Loucy (cell line): Measurements from ENCODE around the gene MAP4K2.

ENCODE experiments used
- H2AFZ ChIP-seq: fragments of 200-600 bp; sonication (generic); 2 replicates; pipeline ENCODE4 v1.6.0; 2016; ENCODE audit warnings: antibody characterized with exemption, mild to moderate bottlenecking, low read length, moderate library complexity
- H3F3A ChIP-seq: fragments of 200-600 bp; 2 replicates; pipeline ENCODE4 v1.6.0; 2016; ENCODE audit warnings: antibody characterized with exemption, low read depth, mild to moderate bottlenecking
- H3K27me3 ChIP-seq: fragments of 200-600 bp; sonication (generic); 2 replicates; pipeline ENCODE4 v1.6.1; 2014; ENCODE audit warnings: low read length, mild to moderate bottlenecking; ENCODE audit not compliant: insufficient read depth, poor library complexity, severe bottlenecking
- H3K36me3 ChIP-seq: fragments of 200-600 bp; sonication (generic); 2 replicates; pipeline ENCODE4 v1.6.1; 2016; ENCODE audit warnings: low read length; ENCODE audit not compliant: insufficient read depth
- H3K4me1 ChIP-seq: fragments of 200-600 bp; sonication (generic); 2 replicates; pipeline ENCODE4 v1.5.1; 2014; ENCODE audit warnings: low read length, mild to moderate bottlenecking; ENCODE audit not compliant: insufficient read depth, poor library complexity, severe bottlenecking
- H3K4me2 ChIP-seq: fragments of 200-600 bp; sonication (generic); 2 replicates; pipeline ENCODE4 v1.6.0; 2014; ENCODE audit warnings: antibody characterized with exemption, low read length, low read depth, mild to moderate bottlenecking; ENCODE audit not compliant: poor library complexity, severe bottlenecking
- H3K4me3 ChIP-seq: fragments of 200-600 bp; sonication (generic); 2 replicates; pipeline ENCODE4 v1.5.1; 2014; ENCODE audit warnings: low read length, mild to moderate bottlenecking, mixed read lengths; ENCODE audit not compliant: poor library complexity, severe bottlenecking
- H3K79me2 ChIP-seq: fragments of 200-600 bp; sonication (generic); 2 replicates; pipeline ENCODE4 v1.6.1; 2014; ENCODE audit warnings: low read length; ENCODE audit not compliant: insufficient read depth
- H3K9ac ChIP-seq: fragments of 200-600 bp; sonication (generic); 2 replicates; pipeline ENCODE4 v1.6.0; 2014; ENCODE audit warnings: mild to moderate bottlenecking, low read depth, low read length, moderate library complexity; ENCODE audit not compliant: poor library complexity, severe bottlenecking
- H3K9me2 ChIP-seq: fragments of 200-600 bp; sonication (generic); replicated peaks from 2 replicates; pipeline ENCODE4 v1.6.1; 2016; ENCODE audit warnings: low read depth, low read length, mixed read lengths
- H3K9me3 ChIP-seq: fragments of 200-600 bp; sonication (generic); 2 replicates; pipeline ENCODE4 v1.6.1; 2014; ENCODE audit warnings: mild to moderate bottlenecking, antibody characterized with exemption, low read length, low read depth; ENCODE audit not compliant: insufficient read depth
- H4K20me1 ChIP-seq: fragments of 200-600 bp; sonication (generic); 2 replicates; pipeline ENCODE4 v1.6.0; 2014; ENCODE audit warnings: antibody characterized with exemption, low read length, mild to moderate bottlenecking; ENCODE audit not compliant: insufficient read depth, poor library complexity, severe bottlenecking
- CTCF ChIP-seq: fragments of 200-600 bp; sonication (generic); conservative IDR thresholded peaks from 2 replicates; pipeline ENCODE4 v1.5.1; 2014; ENCODE audit warnings: mild to moderate bottlenecking, antibody characterized with exemption, low read length
- EZH2phosphoT487 ChIP-seq: fragments of 200-600 bp; IDR thresholded peaks from 2 replicates; pipeline ENCODE4 v1.6.1; 2018; ENCODE audit warnings: antibody characterized with exemption, mild to moderate bottlenecking, moderate library complexity, borderline replicate concordance

The MAP4K2 gene

GRCh38 chr11:64836448-64837072 lies 33.5 kb upstream of the MAP4K2 start:
- H2AFZ ChIP-seq: no peak overlapping the region
- no peaks in the 10 kb centered on the region for H3F3A ChIP-seq
- H3K36me3 ChIP-seq: no peaks in the 10 kb centered on the region
- peaks cover 6% of the 10 kb centered on the region for H3K4me1 ChIP-seq
- H3K79me2 ChIP-seq: no peaks in the 10 kb centered on the region
- no peaks in the 10 kb centered on the region for H3K27me3 ChIP-seq
- no peak overlapping the region for H3K4me3 ChIP-seq
- no peaks in the 10 kb centered on the region for H3K9me2 ChIP-seq
- H3K9ac ChIP-seq: no peak overlapping the region
- TF ChIP-seq CTCF (no peak), EZH2phosphoT487 (no peak)
- H3K9me3 ChIP-seq: no peaks in the 10 kb centered on the region
- peak overlapping the region; percentile 20 for H3K4me2 ChIP-seq
- H4K20me1 ChIP-seq: no peaks in the 10 kb centered on the region

GRCh38 chr11:64835616-64836447 lies 32.8 kb upstream of the MAP4K2 start:
- H3K27me3 ChIP-seq: no peaks in the 10 kb centered on the region
- H2AFZ ChIP-seq: no peak overlapping the region
- H3K79me2 ChIP-seq: no peaks in the 10 kb centered on the region
- no peak overlapping the region for H3K4me2 ChIP-seq
- H3K9ac ChIP-seq: no peak overlapping the region
- peaks cover 6% of the 10 kb centered on the region for H3K4me1 ChIP-seq
- H4K20me1 ChIP-seq: no peaks in the 10 kb centered on the region
- no peaks in the 10 kb centered on the region for H3F3A ChIP-seq
- no peaks in the 10 kb centered on the region for H3K9me3 ChIP-seq
- H3K9me2 ChIP-seq: no peaks in the 10 kb centered on the region
- no peak for TF ChIP-seq EZH2phosphoT487
- TF ChIP-seq CTCF: no peak
- no peaks in the 10 kb centered on the region for H3K36me3 ChIP-seq
- no peak overlapping the region for H3K4me3 ChIP-seq

GRCh38 chr11:64834723-64835615 lies 32.0 kb upstream of the MAP4K2 start:
- H3F3A ChIP-seq: no peaks in the 10 kb centered on the region
- H3K4me2 ChIP-seq: no peak overlapping the region
- peaks cover 6% of the 10 kb centered on the region for H3K4me1 ChIP-seq
- H3K9ac ChIP-seq: no peak overlapping the region
- no peak overlapping the region for H2AFZ ChIP-seq
- H3K36me3 ChIP-seq: no peaks in the 10 kb centered on the region
- H3K27me3 ChIP-seq: no peaks in the 10 kb centered on the region
- no peak for TF ChIP-seq CTCF
- TF ChIP-seq EZH2phosphoT487: no peak
- no peaks in the 10 kb centered on the region for H3K9me2 ChIP-seq
- no peaks in the 10 kb centered on the region for H4K20me1 ChIP-seq
- H3K4me3 ChIP-seq: no peak overlapping the region
- H3K9me3 ChIP-seq: no peaks in the 10 kb centered on the region
- no peaks in the 10 kb centered on the region for H3K79me2 ChIP-seq
